HG02642 (cell line): ENCODE data around the gene EXOSC6.
"Not testable (repeated sequence)": the region's sequence is repeated elsewhere in the genome, so short reads cannot be mapped to it uniquely, and the experiment has no call there.

Source experiments
- ATAC-seq: cut with Tn5 transposase; IDR thresholded peaks from one replicate; pipeline ENCODE4 v1.9.1; 2021; ENCODE audit warnings: mild to moderate bottlenecking; ENCODE audit not compliant: unreplicated experiment, poor library complexity

EXOSC6 gene

DNA sequence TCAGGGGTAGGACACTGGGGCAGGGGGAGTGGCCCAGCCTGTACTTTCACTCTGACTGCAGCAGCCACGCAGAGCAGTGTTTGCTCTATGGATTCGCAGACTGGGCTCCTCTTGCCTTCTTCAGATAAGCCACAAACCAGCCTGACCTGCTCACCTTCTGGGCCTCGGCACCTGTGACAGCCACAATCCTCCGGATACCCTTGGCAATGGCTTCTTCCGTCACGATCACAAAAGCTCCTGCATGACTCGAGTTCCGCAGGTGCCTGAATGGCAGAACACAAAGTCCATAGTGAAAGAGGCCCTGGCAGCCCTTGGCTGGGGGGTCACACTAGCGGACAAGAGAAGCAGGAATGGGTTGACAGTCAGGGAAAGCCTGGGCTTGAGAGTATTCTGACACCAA lies 3.8 kb upstream of the EXOSC6 start:
- no peak for ATAC-seq

GRCh38 chr16:70254965-70255286 lies 3.2 kb upstream of the EXOSC6 start:
- no peak for ATAC-seq

GRCh38 chr16:70254180-70254964 lies 2.6 kb upstream of the EXOSC6 start:
- no peak for ATAC-seq

- no peak for ATAC-seq
Measured at GRCh38 chr16:70253291-70254106, 1.8 kb upstream of the EXOSC6 start.

- no peak for ATAC-seq
Measured at GRCh38 chr16:70252355-70252988, 732 bp upstream of the EXOSC6 start.

DNA sequence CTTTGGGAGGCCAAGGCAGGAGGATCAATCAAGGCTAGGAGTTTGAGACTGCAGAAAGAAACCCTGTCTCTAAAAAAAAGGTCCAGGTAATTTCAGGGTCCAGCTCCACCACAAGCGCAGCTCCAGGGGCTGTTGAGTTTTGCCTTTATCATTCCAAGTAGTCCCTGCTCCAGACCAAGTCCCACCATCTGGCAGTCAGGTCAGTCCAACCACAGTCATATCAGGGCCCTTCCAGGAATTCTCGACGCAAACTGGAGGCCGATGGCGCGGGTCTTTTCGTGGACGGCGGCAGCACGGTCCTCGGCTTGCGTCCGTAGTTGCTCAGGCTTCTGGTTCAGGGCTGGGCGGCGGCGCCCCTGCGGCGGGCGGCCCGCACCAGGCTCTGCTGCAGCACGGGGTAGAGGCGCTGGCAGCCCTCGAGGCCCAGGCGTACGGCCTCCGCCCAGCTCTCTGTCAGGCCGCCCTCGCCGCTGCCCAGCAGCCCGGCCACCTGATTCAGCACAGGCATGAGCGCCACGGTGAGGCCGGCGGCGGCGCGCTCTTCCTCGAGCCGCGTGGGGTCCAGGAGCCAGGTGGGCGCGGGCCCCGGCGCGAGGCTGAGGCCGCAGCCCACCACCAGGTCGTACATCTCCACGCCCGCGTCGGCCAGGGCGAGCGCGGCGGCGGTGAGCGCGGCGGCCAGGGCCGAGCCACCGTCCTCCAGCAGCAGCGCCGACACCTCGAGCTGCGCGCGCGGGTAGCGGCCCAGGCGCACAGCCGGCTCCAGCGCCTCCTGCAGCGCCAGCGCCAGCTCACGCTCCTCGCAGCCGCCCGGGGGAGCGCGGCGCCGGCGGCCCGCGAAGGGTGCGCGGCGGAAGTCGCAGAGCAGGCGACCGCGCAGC lies 752 bp downstream of the EXOSC6 start:
- ATAC-seq = peak; percentile 46

GRCh38 chr16:70249697-70250096 lies 2.0 kb downstream of the EXOSC6 start:
- not testable (repeated sequence) for ATAC-seq

- not testable (repeated sequence) for ATAC-seq
Measured at GRCh38 chr16:70238773-70239172, 13.0 kb downstream of the EXOSC6 start.

DNA sequence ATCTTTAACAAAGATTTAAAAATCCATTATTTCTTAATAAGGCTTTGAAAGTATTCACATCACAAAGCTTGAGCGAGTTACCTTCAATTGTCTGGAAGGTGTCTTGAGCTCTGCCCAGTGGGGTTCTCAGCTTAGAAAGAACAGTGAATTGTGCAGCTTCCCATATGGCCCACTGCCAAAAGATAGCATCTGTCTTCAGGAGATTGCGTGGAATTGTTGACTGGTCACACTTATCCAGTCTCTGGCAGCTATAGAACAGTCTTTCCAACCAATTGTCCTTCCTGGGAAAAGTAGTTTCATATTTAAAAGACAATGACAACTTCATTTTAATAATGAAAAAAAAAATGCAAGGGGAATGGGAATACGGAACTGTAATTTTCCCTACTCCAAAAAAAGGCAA lies 19.9 kb downstream of the EXOSC6 start:
- ATAC-seq = not testable (repeated sequence)

- not testable (repeated sequence) for ATAC-seq
Measured at GRCh38 chr16:70226024-70226423, 25.7 kb downstream of the EXOSC6 start.

DNA sequence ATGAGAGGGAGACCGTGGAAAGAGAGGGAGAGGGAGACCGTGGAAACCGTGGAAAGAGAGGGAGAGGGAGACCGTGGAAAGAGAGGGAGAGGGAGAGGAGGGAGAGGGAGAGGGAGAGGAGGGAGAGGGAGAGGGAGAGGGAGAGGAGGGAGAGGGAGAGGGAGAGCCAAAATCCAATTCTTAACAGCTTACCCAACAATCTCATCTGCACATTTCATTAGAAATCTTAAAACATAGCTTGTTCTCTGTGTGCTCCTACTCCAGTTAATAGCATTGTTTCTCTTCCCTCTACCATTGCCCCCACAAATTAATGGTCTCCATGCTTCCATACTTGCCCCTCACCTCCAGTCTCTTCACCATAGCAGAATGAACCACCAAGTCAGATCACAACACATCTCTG lies 26.3 kb downstream of the EXOSC6 start:
- ATAC-seq = not testable (repeated sequence)

DNA sequence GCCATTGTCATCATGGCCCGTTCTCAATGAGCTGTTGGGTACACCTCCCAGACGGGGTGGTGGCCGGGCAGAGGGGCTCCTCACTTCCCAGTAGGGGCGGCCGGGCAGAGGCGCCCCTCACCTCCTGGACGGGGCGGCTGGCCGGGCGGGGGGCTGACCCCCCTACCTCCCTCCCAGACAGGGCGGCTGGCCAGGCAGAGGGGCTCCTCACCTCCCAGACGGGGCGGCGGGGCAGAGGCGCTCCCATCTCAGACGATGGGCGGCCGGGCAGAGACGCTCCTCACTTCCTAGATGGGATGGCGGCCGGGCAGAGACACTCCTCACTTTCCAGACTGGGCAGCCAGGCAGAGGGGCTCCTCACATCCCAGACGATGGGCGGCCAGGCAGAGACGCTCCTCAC lies 27.1 kb downstream of the EXOSC6 start:
- not testable (repeated sequence) for ATAC-seq

GRCh38 chr16:70223971-70224513 lies 27.7 kb downstream of the EXOSC6 start:
- not testable (repeated sequence) for ATAC-seq

DNA sequence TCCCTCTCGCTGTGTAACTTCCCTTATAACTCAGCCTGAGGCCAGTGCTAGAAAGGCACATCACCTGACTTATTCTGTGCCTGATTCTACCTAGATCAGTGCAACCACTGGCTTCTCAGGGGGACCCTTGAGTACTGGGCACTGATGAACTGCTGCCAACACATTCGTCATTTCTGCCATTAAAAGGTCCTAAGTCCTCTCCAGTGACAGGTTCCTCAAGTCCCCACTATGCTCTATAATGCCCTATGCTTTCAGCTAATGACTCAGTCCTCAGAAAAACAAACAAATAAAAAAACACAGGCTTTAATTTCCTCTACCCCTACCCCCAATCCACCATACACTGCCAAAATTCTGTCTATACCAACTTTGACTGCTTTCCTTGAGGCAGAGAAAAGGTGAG lies 28.5 kb downstream of the EXOSC6 start:
- ATAC-seq = not testable (repeated sequence)

DNA sequence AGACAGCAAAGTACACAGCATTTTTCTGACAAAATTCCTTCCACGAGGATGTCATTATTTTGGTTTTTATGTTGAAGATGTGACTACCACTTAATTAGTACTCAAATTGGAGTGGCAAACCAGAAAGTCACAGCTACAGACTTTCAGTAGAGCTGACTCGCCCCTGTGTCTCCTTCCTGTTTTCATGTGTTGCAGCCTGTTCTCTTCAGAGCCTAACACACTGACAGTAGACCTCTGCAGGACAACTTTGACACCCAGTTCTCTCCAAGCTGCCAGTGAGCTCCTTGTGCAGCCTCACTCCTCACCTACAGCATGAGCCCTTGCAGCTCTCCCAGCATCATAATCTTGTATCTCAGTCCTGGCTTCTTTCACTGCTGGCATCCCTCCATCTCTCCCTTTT lies 29.2 kb downstream of the EXOSC6 start:
- ATAC-seq = not testable (repeated sequence)

- not testable (repeated sequence) for ATAC-seq
Measured at GRCh38 chr16:70218586-70218985, 33.2 kb downstream of the EXOSC6 start.

GRCh38 chr16:70206382-70206781 lies 45.4 kb downstream of the EXOSC6 start:
- not testable (repeated sequence) for ATAC-seq

DNA sequence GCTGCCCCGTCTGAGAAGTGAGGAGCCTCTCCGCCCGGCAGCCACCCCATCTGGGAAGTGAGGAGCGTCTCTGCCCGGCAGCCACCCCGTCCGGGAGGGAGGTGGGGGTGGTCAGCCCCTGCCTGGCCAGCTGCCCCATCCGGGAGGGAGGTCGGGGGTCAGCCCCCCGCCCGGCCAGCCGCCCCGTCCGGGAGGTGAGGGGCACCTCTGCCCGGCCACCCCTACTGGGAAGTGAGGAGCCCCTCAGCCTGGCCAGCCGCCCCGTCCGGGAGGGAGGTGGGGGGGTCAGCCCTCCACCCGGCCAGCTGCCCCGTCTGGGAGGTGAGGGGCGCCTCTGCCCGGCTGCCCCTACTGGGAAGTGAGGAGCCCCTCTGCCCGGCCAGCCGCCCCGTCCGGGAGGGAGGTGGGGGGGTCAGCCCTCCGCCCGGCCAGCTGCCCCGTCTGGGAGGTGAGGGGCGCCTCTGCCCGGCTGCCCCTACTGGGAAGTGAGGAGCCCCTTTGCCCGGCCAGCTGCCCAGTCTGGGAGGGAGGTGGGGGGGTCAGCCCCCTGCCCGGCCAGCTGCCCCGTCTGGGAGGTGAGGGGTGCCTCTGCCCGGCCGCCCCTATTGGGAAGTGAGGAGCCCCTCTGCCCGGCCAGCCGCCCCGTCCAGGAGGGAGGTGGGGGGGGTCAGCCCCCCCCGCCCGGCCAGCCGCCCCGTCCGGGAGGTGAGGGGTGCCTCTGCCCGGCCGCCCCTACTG lies 46.9 kb downstream of the EXOSC6 start:
- not testable (repeated sequence) for ATAC-seq

DNA sequence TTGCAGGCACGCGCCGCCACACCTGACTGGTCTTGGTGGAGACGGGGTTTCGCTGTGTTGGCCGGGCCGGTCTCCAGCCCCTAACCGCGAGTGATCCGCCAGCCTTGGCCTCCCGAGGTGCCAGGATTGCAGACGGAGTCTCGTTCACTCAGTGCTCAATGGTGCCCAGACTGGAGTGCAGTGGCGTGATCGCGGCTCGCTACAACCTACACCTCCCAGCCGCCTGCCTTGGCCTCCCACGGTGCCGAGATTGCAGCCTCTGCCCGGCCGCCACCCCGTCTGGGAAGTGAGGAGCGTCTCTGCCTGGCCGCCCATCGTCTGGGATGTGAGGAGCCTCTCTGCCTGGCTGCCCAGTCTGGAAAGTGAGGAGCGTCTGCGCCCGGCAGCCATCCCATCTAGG lies 47.7 kb downstream of the EXOSC6 start:
- ATAC-seq = not testable (repeated sequence)
